ENCODE measurements around the gene ARMCX5.

The ARMCX5 gene

GRCh38 chrX:102599951-102600579 is 750 bp downstream of the ARMCX5 start:
- no peaks in the 10 kb centered on the region for H3K27me3 Mint-ChIP-seq (ENCODE audit: low read depth, poor library complexity)
- DNase-seq = no peak
- peak overlapping the region; percentile 99 for H3K4me3 Mint-ChIP-seq
- H3K36me3 Mint-ChIP-seq (ENCODE audit: low read depth) = peaks cover 34% of the 10 kb centered on the region
- peaks cover 41% of the 10 kb centered on the region for H3K9me3 Mint-ChIP-seq
- peak overlapping the region; percentile 96 for H3K27ac Mint-ChIP-seq
- TF ChIP-seq, protein P1, sequence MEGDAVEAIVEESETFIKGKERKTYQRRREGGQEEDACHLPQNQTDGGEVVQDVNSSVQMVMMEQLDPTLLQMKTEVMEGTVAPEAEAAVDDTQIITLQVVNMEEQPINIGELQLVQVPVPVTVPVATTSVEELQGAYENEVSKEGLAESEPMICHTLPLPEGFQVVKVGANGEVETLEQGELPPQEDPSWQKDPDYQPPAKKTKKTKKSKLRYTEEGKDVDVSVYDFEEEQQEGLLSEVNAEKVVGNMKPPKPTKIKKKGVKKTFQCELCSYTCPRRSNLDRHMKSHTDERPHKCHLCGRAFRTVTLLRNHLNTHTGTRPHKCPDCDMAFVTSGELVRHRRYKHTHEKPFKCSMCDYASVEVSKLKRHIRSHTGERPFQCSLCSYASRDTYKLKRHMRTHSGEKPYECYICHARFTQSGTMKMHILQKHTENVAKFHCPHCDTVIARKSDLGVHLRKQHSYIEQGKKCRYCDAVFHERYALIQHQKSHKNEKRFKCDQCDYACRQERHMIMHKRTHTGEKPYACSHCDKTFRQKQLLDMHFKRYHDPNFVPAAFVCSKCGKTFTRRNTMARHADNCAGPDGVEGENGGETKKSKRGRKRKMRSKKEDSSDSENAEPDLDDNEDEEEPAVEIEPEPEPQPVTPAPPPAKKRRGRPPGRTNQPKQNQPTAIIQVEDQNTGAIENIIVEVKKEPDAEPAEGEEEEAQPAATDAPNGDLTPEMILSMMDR (IDR thresholded peaks at IDR 0.05) = no peak
- H3K4me1 Mint-ChIP-seq = peaks cover 27% of the 10 kb centered on the region

DNA sequence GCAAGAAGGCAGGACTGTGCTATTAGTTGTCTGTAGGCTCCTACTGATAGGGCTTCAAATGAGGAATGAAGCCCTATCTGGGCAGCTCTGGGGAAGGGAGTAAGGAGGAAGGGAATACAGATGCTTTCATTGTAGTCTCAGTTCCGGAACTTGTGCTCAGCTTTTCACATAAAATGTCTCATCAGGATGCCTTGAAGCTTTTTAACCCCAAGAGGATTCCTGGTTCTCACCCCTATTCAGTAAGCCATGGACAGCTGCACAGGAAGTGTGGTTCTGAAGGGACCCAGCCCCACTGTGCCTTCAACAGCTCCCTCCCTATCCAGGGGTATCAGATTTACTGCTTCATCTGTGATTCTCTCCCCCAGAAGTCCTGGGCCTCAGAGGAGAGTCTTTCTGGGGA is 5.0 kb downstream of the ARMCX5 start:
- no peak for DNase-seq
- H3K9me3 Mint-ChIP-seq = peaks cover 35% of the 10 kb centered on the region
- H3K27me3 Mint-ChIP-seq (ENCODE audit: low read depth, poor library complexity) = no peaks in the 10 kb centered on the region
- H3K27ac Mint-ChIP-seq = no peak overlapping the region
- H3K36me3 Mint-ChIP-seq (ENCODE audit: low read depth) = peaks cover 74% of the 10 kb centered on the region
- peaks cover 23% of the 10 kb centered on the region for H3K4me1 Mint-ChIP-seq
- TF ChIP-seq, protein P1 (IDR thresholded peaks at IDR 0.05) = no peak
- no peak overlapping the region for H3K4me3 Mint-ChIP-seq

- Mint-ChIP-seq H3K27ac (no peak overlapping the region), H3K36me3 (ENCODE audit: low read depth) (peaks cover 83% of the 10 kb centered on the region), H3K27me3 (ENCODE audit: low read depth, poor library complexity) (no peaks in the 10 kb centered on the region), H3K4me1 (peaks cover 11% of the 10 kb centered on the region), H3K9me3 (peaks cover 38% of the 10 kb centered on the region), H3K4me3 (no peak overlapping the region)
- DNase-seq = no peak
- TF ChIP-seq, protein P1 (IDR thresholded peaks at IDR 0.05) = no peak
These were observed 6.8 kb downstream of the ARMCX5 start for GRCh38 chrX:102606115-102606514.

GRCh38 chrX:102610905-102611304 is 11.6 kb downstream of the ARMCX5 start:
- no peak overlapping the region for H3K27ac Mint-ChIP-seq
- H3K4me3 Mint-ChIP-seq = no peak overlapping the region
- no peak for DNase-seq
- no peaks in the 10 kb centered on the region for H3K27me3 Mint-ChIP-seq (ENCODE audit: low read depth, poor library complexity)
- H3K36me3 Mint-ChIP-seq (ENCODE audit: low read depth) = peaks cover 98% of the 10 kb centered on the region
- TF ChIP-seq, protein P1 (IDR thresholded peaks at IDR 0.05) = no peak
- H3K4me1 Mint-ChIP-seq = no peaks in the 10 kb centered on the region
- H3K9me3 Mint-ChIP-seq = peaks cover 74% of the 10 kb centered on the region

DNA sequence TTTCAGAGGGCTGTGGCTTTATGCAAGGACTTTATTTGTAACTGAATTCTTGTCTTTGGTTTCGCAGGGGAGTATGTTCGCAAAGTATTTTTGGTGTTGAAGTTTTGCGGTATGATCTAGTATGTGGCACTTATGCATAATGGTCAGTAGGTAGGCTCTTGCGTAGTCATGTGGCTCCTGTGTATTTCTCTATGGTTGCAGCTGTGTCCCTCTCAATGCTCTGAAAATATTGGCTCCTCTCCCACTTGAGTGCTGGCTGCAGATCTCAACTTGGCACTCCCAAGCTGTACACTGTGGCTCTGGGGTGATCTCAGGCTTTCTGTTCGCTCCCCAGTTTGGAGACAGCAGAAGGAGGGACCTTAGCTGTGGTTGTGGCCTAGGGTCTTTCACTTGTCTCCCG is 24.8 kb downstream of the ARMCX5 start:
- Mint-ChIP-seq H3K36me3 (ENCODE audit: low read depth) (peaks cover 94% of the 10 kb centered on the region), H3K4me1 (no peaks in the 10 kb centered on the region), H3K27me3 (ENCODE audit: low read depth, poor library complexity) (no peaks in the 10 kb centered on the region), H3K9me3 (peaks cover 93% of the 10 kb centered on the region), H3K27ac (no peak overlapping the region), H3K4me3 (no peak overlapping the region)
- DNase-seq = no peak
- TF ChIP-seq, protein P1 (IDR thresholded peaks at IDR 0.05) = no peak

DNA sequence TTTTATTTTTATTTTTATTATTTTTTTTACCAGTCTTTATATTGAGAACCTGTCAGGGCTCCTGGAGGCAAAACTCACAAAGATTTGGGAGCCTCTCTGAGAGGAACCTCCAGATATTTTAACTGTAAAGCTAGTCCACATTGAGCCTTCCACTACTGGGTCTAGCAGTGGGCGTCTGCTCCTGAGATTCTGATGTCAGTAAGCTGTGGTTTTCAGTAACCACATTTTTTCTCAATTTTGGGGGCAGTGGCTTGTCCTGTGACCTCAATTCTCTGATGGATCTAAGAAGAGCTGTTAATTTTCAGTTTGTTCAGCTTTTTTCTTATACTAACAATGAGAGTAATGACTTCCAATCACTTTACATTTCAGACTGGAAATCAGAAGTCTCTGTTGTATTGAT is 28.3 kb downstream of the ARMCX5 start:
- H3K4me1 Mint-ChIP-seq = no peaks in the 10 kb centered on the region
- DNase-seq = no peak
- no peak overlapping the region for H3K27ac Mint-ChIP-seq
- TF ChIP-seq, protein P1 (IDR thresholded peaks at IDR 0.05) = no peak
- H3K27me3 Mint-ChIP-seq (ENCODE audit: low read depth, poor library complexity) = no peaks in the 10 kb centered on the region
- peaks cover 66% of the 10 kb centered on the region for H3K9me3 Mint-ChIP-seq
- H3K36me3 Mint-ChIP-seq (ENCODE audit: low read depth) = peaks cover 74% of the 10 kb centered on the region
- no peak overlapping the region for H3K4me3 Mint-ChIP-seq
